Measurements from ENCODE around the gene APOBEC3H. TPM values are rescaled to one million over a fixed set of nuclear protein-coding genes. Genes with fewer than 3 reads are reported as not detected.

APOBEC3H gene
- polyA plus RNA-seq, 1 donor (not counting 4 experiments of a cell fraction or from before 2014, with no cell fraction given), result 0.41 TPM

DNA sequence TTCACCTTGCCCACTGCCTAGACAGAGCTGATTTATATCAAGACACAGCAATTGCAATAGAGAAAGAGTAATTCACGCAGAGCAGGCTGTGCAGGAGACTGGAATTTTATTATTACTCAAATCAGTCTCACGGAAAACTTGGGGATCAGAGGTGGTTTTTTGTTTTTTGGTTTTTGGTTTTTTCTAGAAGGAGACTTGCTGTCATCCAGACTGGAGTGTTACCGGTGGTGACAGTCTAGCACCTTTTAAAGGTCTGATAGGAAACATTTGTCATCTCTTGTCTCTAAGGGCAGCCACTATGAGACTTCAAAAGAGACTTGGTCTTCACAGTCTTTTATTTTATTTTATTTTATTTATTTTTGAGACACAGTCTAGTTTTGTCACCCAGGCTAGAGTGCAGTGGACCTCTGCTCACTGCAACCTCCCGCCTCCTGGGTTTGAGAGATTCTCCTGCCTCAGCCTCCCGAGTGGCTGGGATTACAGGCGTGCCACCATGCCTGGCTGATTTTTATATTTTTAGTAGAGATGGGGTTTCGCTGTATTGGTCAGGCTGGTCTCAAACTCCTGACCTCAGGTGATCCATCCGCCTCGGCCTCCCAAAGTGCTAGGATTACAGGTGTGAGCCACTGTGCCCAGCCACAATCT lies 19.1 kb downstream of the APOBEC3H start:
- Histone ChIP-seq H3K27me3 (ENCODE audit: control insufficient read depth, extremely low read depth, insufficient read depth, low read length) (no peaks in the 10 kb centered on the region), H3K36me3 (ENCODE audit: control insufficient read depth in 2 of 2, extremely low read depth in 1 of 2, insufficient read depth in 2 of 2, low read length in 2 of 2) (no peaks in the 10 kb centered on the region)

DNA sequence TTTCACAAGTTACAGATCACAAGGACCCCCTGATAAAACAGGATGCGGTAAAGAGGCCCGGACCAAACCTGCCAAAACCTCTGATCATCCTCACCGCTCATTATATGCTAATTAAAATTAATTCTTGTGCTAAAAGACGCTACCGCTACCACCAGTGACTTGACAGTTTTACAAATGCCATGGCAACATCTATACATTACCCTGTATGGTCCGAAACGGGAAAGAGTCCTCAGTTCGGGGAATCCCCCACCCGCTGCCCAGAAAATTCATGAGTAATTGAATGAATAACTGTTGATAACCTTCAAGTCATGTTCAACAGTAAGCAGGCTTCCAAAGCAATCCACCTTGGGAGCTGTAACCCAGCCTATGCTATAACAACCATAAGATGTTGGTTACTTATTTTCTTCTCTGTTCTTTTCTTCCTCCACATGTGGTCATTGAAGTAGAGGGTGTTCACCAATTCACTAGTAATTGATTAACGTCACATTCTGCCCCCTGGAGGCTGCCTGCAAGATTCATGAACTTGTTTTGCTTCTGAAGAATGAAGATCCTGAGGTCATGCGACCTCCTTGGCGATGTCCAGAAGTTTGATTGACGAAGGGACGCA lies 20.6 kb downstream of the APOBEC3H start:
- no peak for DNase-seq (ENCODE audit: low read depth, low spot score)
- H3K79me2 ChIP-seq (ENCODE audit: control insufficient read depth, insufficient read depth, low read length), result no peaks in the 10 kb centered on the region
- no peaks in the 10 kb centered on the region for H3K27me3 ChIP-seq (ENCODE audit: control insufficient read depth, extremely low read depth, insufficient read depth, low read length)
- H3K9me3 ChIP-seq (ENCODE audit: control insufficient read depth, low read depth, low read length), result no peaks in the 10 kb centered on the region
- no peak overlapping the region for H3K27ac ChIP-seq (ENCODE audit: control insufficient read depth, insufficient read depth, low read length)
- peaks cover 15% of the 10 kb centered on the region for H3K4me1 ChIP-seq (ENCODE audit: control insufficient read depth, extremely low read depth, insufficient read depth, low read length)
- TF ChIP-seq EZH2 (IDR thresholded peaks at IDR 0.05; ENCODE audit: low read length), result no peak
- TF ChIP-seq, protein P1, sequence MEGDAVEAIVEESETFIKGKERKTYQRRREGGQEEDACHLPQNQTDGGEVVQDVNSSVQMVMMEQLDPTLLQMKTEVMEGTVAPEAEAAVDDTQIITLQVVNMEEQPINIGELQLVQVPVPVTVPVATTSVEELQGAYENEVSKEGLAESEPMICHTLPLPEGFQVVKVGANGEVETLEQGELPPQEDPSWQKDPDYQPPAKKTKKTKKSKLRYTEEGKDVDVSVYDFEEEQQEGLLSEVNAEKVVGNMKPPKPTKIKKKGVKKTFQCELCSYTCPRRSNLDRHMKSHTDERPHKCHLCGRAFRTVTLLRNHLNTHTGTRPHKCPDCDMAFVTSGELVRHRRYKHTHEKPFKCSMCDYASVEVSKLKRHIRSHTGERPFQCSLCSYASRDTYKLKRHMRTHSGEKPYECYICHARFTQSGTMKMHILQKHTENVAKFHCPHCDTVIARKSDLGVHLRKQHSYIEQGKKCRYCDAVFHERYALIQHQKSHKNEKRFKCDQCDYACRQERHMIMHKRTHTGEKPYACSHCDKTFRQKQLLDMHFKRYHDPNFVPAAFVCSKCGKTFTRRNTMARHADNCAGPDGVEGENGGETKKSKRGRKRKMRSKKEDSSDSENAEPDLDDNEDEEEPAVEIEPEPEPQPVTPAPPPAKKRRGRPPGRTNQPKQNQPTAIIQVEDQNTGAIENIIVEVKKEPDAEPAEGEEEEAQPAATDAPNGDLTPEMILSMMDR (optimal IDR thresholded peaks at IDR 0.05 in 1 of 3, IDR thresholded peaks at IDR 0.05 in 1 of 3, conservative IDR thresholded peaks at IDR 0.05 in 1 of 3; ENCODE audit: extremely low read depth in 1 of 3, insufficient read depth in 2 of 3, low read length in 3 of 3), result peak; percentile 54 to 67 (median 62)
- dilution Hi-C loops (cut with MboI; ENCODE audit: extremely low pct_ligation_motif_present, low sequenced_read_pairs), result no loop called here
- no peaks in the 10 kb centered on the region for H4K20me1 ChIP-seq (ENCODE audit: control insufficient read depth, extremely low read depth, insufficient read depth, low read length)
- H3K9me1 ChIP-seq (ENCODE audit: control insufficient read depth, extremely low read depth, insufficient read depth, low read length), result no peaks in the 10 kb centered on the region
- no peak overlapping the region for H3K9ac ChIP-seq (ENCODE audit: control insufficient read depth, extremely low read depth, insufficient read depth, low read length)
- H3K4me2 ChIP-seq (ENCODE audit: control insufficient read depth, extremely low read depth, insufficient read depth, low read depth, low read length), result no peak overlapping the region
- peak; percentile 88 for FAIRE-seq
- peak overlapping the region; percentile 44 for H2AFZ ChIP-seq (ENCODE audit: control insufficient read depth, low read length)
- no peaks in the 10 kb centered on the region for H3K36me3 ChIP-seq (ENCODE audit: control insufficient read depth in 2 of 2, extremely low read depth in 1 of 2, insufficient read depth in 2 of 2, low read length in 2 of 2)
- H3K4me3 ChIP-seq (ENCODE audit: control insufficient read depth in 2 of 3, extremely low read depth in 1 of 3, insufficient read depth in 2 of 3, low read depth in 1 of 3, low read length in 3 of 3), result no peak overlapping the region

More for the DNA sequence above, 19.1 kb downstream of the APOBEC3H start:
- no peak for FAIRE-seq
- dilution Hi-C loops (cut with MboI; ENCODE audit: extremely low pct_ligation_motif_present, low sequenced_read_pairs), result no loop called here
- DNase-seq (ENCODE audit: low read depth, low spot score), result no peak
- H3K79me2 ChIP-seq (ENCODE audit: control insufficient read depth, insufficient read depth, low read length), result no peaks in the 10 kb centered on the region
- no peak overlapping the region for H2AFZ ChIP-seq (ENCODE audit: control insufficient read depth, low read length)
- peaks cover 15% of the 10 kb centered on the region for H3K4me1 ChIP-seq (ENCODE audit: control insufficient read depth, extremely low read depth, insufficient read depth, low read length)
- no peak overlapping the region for H3K27ac ChIP-seq (ENCODE audit: control insufficient read depth, insufficient read depth, low read length)
- H3K9me1 ChIP-seq (ENCODE audit: control insufficient read depth, extremely low read depth, insufficient read depth, low read length), result no peaks in the 10 kb centered on the region
- no peaks in the 10 kb centered on the region for H3K9me3 ChIP-seq (ENCODE audit: control insufficient read depth, low read depth, low read length)
- H3K4me2 ChIP-seq (ENCODE audit: control insufficient read depth, extremely low read depth, insufficient read depth, low read depth, low read length), result no peak overlapping the region
- no peak overlapping the region for H3K4me3 ChIP-seq (ENCODE audit: control insufficient read depth in 2 of 3, extremely low read depth in 1 of 3, insufficient read depth in 2 of 3, low read depth in 1 of 3, low read length in 3 of 3)
- no peaks in the 10 kb centered on the region for H4K20me1 ChIP-seq (ENCODE audit: control insufficient read depth, extremely low read depth, insufficient read depth, low read length)
- H3K9ac ChIP-seq (ENCODE audit: control insufficient read depth, extremely low read depth, insufficient read depth, low read length), result no peak overlapping the region
- TF ChIP-seq, protein P1 (optimal IDR thresholded peaks at IDR 0.05 in 1 of 3, IDR thresholded peaks at IDR 0.05 in 1 of 3, conservative IDR thresholded peaks at IDR 0.05 in 1 of 3; ENCODE audit: extremely low read depth in 1 of 3, insufficient read depth in 2 of 3, low read length in 3 of 3), result no peak
- TF ChIP-seq EZH2 (IDR thresholded peaks at IDR 0.05; ENCODE audit: low read length), result no peak
